ENCODE data around the gene MED13L.

MED13L gene

GRCh38 chr12:116174904-116175303 lies 102.6 kb downstream of the MED13L start:
- DNase-seq = no peak

DNA sequence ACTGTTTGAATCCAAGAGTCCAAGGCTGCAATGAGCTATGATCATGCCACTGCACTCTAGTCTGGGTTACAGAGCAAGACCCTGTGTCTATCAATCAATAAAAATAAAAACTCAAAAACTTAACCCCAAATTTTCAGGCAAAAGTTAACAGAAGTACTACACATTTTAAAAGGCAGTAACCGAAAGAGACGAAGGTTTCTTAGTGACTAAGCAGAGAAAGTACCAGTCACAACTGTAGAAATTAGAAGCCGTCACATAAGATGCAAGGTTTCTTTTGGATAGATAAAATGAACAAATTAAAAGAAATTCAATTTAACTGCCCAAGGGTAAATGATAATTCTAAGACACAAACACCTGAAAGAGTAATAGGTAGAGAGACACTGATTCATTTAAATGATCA lies 103.5 kb downstream of the MED13L start:
- DNase-seq = no peak

GRCh38 chr12:116172224-116172849 lies 105.2 kb downstream of the MED13L start:
- DNase-seq = no peak

DNA sequence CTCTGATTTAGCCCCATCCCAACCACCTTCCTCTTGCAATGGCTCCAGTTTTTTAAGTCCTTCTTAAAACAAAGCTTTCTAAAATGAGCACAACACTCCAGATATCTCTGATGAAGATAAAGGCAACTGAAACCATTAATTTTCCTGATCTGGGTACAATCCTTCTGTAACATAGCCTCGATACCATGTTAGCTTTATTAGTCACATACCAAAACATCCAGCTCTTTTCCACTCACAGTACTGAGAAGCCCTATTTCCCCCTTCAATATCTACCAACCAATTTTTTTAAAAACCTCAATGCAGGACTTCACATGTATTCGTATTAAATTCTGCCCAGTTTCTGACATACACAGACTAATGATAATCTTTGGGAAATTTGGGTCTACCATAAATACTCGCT lies 105.9 kb downstream of the MED13L start:
- DNase-seq = no peak

DNA sequence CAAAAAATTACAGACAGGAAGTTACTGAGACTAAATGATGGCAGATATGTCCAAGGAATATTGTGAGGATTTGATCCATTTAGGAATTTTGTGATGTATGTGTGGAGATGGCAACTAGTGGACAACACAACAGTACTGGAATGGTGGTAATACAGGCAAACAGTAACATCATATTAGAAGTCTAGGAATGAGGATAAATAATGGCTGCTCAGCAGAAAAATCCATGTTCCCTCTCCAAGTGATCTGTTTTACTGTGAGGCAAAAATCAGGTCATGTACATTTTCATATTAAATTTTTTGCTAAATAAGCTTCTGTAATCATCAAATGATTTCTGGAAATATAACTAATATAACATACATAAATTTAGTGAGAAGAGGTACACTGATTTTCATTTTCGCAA lies 108.4 kb downstream of the MED13L start:
- DNase-seq = no peak

DNA sequence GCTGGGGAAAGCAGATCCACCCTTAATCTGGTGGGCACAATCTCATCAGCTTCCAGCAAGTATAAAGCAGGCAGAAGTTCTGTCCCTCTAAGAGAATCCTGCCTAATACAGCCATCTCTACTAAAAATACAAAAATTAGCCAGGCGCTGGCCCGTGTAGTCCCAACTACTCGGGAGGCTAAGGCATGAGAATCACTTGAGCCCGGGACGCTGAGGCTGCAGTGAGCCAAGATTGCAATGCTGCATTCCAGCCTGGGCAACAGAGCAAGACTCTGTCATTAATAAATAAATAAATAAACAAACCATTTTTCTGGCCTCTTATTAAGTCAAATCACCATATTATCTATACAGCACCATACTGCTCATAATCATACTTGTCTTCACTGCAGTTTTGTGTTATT lies 111.2 kb downstream of the MED13L start:
- DNase-seq = no peak

- no peak for DNase-seq
These were observed 112.5 kb downstream of the MED13L start for GRCh38 chr12:116165036-116165425.

DNA sequence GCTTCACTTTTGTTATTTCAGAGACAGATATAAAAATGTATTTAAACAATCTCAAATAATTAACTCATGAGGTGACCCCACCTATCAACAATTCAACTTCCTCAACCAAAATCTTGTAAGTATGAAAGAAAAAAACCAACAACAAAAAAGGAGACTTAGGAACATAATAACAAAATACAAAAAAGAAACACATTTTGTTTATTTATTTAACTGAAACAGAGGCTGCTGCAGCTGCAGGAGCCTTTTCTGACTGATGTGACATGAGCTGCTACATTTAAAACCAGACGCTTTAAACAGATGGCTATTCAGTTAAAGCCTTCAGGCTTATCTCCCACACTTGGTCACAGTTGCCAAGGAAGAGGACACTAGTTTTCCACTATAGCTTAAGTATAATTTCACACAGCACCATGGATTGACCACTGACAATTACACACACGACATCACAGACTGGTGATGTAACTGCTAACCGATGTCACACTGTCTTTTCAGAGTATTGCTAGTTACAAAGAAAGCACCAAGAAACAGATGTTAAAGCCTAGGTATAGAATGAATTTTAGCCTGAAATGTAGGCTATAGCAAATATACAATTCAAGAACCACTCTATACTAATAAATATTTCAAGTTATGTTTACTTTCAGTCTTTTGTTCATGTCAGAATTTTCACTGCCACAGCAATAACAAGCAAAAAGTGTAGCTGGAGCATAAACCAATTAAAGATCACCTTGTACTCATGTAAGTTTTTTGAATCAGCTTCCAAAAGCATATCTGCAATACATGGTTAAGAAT lies 113.0 kb downstream of the MED13L start:
- DNase-seq = no peak

DNA sequence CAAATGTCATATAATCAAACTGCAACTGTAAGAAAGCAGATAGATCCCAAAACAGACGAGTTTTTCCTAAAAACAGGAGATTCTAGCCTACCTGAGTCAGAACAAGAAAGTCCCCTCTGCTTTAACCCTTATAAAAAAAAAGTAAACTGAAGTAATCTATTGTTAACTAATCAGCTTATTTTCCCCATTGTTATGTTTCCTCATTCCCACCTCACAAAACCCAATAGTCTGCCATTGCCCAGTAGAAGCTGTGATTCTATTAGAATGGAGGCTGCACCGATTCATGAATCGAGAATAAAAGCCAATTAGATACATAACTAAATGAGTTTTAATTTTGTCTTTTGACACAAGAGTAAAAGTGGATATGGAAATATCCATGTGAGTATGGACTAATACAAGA lies 115.4 kb downstream of the MED13L start:
- no peak for DNase-seq

DNA sequence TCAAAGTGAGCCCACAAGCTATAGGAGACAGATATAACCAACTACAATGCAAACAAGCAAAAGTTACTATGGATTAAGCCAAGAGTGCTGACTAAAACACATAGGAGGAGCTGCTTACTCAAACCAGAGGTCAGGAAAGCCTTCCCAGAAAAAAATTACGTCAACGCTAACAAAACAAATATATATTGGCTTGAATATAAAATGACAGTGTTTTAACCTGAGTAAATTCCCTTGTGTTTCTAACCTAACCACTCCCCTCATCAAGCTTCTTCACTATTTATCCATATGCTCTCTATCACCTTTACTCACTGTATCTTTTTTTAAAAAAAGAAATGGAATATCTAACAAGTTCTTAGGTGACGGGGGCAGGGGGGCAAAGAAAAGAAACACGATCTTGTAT lies 115.9 kb downstream of the MED13L start:
- no peak for DNase-seq

DNA sequence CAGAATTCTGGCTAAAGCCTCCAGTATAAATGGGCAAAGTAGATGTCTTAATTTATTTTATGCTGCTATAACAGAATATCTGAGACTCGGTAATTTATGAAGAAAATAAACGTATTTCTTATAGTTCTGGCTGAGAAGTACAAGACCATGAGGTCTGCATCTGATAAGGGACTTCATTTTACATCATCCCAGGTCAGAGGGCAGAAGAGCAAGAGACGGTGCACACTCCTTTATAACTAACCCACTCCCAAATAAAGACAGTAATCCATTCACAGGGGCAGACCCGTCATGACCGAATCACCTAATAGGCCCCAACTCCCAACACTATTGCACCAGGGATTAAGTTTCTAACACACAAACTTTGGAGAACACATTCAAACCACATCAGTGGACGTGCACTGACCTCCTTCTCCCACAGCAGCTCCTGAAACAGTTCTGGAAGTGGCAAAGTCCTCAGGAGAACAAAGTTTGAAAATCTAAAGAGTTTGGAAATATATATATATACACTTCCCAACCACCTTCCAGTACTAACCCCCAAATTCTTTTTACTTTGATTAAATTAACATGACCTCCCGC lies 116.5 kb downstream of the MED13L start:
- DNase-seq = no peak

DNA sequence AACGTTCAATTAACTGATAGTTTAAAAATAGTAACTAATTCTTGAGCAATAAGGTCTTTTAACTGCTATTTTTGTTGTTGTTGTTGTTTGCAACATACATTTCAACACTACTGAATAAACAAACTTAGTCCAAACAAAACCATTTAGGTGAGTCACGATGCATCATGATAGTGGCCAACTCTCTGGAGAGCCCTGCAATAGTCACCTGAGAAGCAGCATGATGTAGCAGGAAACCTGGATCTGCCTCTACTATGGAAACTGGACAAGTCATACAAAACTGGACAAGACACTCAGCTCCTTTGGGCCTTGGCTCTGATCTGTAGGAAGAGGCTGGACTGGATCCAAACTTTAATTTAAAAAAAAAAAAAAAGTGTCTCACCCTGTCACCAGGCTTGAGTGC lies 117.3 kb downstream of the MED13L start:
- DNase-seq = no peak

DNA sequence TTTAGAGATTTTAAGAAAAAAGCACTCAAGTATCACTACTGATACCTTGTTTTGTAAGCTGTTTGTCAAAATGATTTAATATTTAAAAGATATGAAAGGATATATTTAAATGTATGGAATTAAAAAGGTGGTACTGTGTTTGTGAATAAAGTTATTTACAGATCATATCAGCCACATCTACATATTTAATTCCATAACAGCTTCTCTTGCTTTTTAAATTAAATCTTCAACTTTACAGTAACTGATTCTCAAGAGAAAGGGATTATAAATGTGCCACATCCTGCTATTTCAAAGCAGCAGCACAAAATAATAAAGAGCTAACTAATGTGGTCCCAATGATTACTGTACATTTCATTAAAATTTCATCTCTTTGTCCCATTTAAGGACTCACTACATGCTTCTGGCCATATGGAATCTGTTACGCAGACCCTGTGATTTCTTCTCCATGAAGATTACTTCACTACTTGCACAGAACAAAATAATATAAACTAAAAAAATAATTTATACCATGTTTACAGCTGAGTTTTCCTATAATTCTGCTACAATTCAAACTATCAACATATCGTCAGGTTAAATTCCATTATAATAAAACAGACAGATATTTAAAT lies 117.8 kb downstream of the MED13L start:
- no peak for DNase-seq

- DNase-seq = peak; percentile 2
These were observed 118.3 kb downstream of the MED13L start for GRCh38 chr12:116159175-116159574.

DNA sequence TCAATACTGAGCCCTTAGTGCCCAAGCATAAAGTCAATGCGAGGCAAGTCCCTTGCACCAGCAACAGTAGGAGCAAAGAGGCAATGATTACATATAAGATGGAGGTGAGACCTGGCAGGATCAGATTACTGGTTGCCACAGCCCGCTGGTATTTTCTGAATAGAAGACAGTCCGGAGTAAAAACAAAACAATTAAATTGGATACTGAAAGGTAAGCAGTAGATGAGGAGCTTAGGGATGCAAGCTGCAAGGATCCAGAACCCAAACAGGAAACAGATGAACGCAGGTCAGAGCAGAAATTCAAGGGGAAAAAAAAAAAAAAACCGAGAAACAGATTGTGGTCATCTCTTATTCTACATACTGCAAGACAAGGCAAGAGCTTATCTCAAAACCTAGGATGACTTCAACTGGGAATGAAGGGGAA lies 119.6 kb downstream of the MED13L start:
- no peak for DNase-seq

DNA sequence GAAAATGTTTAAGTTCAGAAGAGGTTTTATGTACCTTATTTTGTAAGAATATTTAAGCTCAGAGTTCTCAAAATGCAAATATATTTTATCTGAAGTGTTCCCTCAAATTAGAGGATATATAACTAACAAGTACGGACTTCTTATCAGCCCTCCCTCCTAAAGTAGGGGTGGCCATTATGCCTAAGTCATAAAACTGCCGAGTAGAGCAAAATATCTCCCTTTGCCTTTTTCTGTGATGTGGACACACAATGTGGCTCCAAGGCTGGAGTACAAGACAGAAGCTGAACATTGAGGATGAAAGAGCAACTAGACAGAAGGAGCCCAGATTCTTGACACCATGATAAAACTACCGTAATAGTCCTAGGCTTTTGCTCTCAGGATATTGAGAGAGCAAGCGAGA lies 120.9 kb downstream of the MED13L start:
- DNase-seq = no peak

DNA sequence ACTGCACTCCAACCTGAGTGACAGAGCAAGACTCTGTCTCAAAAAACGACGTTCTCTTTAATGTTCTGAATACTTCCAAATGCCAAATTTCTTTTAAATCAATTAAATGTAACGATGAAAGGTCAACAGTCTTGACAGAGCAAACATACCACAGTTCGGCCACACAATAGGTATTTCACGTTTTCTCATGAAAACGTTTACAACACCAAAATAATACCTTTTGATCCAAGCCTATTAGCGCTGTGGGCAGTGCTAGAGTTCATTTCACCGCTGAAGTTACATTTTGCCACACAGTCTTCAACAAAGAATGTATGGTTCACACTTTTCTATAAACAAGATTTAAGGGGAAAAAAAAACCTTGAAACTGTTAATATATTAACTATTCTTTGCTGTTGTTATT lies 122.1 kb downstream of the MED13L start:
- DNase-seq = no peak

DNA sequence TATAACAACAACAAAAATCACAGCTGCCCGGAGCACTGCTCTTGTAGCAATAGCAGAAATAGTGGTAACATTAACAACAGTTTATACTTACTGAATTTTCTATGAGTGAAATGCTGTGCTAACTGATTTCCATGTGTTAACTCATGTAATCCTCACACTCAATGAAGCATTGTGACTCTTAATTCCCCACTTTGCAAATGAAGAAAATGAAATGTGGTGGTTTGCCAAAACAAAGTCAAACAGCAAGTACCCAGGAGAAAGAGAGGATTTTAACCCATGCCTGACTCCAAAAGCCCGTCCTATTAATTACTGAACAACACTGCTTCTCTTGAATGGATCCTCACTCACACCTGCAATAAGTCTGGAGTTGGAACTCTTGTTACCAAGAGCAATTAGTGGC lies 123.5 kb downstream of the MED13L start:
- DNase-seq = no peak

GRCh38 chr12:116153113-116153512 lies 124.4 kb downstream of the MED13L start:
- DNase-seq = no peak

- no peak for DNase-seq
These were observed 125.2 kb downstream of the MED13L start for GRCh38 chr12:116152268-116152667.

- DNase-seq = no peak
These were observed 127.0 kb downstream of the MED13L start for GRCh38 chr12:116150452-116150851.

DNA sequence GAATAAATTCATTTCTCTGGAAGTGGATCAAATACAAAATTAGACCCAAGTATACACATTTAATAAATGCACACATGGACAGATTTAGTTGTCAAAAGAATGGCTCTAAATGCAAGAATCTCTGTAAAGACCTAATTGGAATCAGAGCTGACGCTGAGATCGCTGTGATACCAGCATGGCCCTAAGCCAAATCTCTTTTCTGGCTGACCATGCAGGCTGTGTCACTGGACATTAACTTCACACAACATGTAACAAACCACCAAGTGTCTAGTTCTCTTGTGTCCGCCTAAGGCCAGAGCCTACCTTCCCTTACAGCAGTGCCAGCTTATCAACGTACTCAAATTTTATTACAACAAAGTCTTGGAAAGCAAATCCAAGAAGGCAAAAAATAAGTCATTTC lies 127.5 kb downstream of the MED13L start:
- DNase-seq = no peak

- no peak for DNase-seq
These were observed 128.6 kb downstream of the MED13L start for GRCh38 chr12:116148844-116149243.

DNA sequence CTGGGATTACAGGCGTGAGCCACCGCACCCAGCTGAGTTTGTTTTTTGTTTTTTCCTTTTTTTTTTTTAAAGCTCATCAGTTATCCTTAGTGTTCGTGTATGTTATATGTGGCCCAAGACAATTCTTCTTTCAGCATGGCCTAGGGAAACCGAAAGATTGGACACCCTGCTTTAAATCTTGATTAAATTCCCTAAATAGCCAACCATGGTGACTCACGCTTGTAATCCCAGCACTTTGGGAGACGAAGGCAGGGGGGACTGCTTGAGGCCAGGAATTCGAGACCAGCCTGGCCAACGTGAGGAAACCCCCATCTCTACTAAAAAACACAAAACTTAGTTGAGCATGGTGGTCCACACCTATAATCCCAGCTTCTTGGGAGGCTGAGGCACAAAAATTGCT lies 131.1 kb downstream of the MED13L start:
- DNase-seq = no peak

All from NCI-H1092 treated with DMSO at 0.1 percent for 48 hours (cell line).